DOHH2 (cell line): Measurements from ENCODE around the gene MAGIX.

Experiments
- H3F3A ChIP-seq: fragments of 200-600 bp; sonication (generic), shearing (Covaris generic); 2 replicates; pipeline ENCODE4 v1.6.0; 2016; ENCODE audit warnings: antibody characterized with exemption, mild to moderate bottlenecking; ENCODE audit not compliant: control insufficient read depth, insufficient read depth
- H3K27ac ChIP-seq: fragments of 200-600 bp; sonication (generic); 2 replicates; pipeline ENCODE4 v1.5.1; 2014; ENCODE audit warnings: low read depth, mild to moderate bottlenecking, low read length, moderate library complexity
- H3K27me3 ChIP-seq: fragments of 200-600 bp; sonication (generic); 2 replicates; pipeline ENCODE4 v1.6.1; 2014; ENCODE audit warnings: mild to moderate bottlenecking, low read length, mixed read lengths; ENCODE audit not compliant: control insufficient read depth
- H3K36me3 ChIP-seq: fragments of 200-600 bp; sonication (generic); 2 replicates; pipeline ENCODE4 v1.6.1; 2014; ENCODE audit warnings: mild to moderate bottlenecking, low read length, moderate library complexity, mixed read lengths; ENCODE audit not compliant: control insufficient read depth
- H3K4me1 ChIP-seq: fragments of 200-600 bp; sonication (generic); 2 replicates; pipeline ENCODE4 v1.6.1; 2014; ENCODE audit warnings: mild to moderate bottlenecking, low read length, mixed read lengths; ENCODE audit not compliant: control insufficient read depth
- H3K4me2 ChIP-seq: fragments of 200-600 bp; sonication (generic); 2 replicates; pipeline ENCODE4 v1.6.0; 2014; ENCODE audit warnings: mild to moderate bottlenecking, low read length, moderate library complexity
- H3K4me3 ChIP-seq: fragments of 200-600 bp; sonication (generic); 2 replicates; pipeline ENCODE4 v1.5.1; 2014; ENCODE audit warnings: mild to moderate bottlenecking, low read length, mixed read lengths
- H3K79me2 ChIP-seq: fragments of 200-600 bp; sonication (generic); 2 replicates; pipeline ENCODE4 v1.6.1; 2014; ENCODE audit warnings: mild to moderate bottlenecking, low read length, mixed read lengths; ENCODE audit not compliant: control insufficient read depth
- H3K9me2 ChIP-seq: fragments of 200-600 bp; sonication (generic); replicated peaks from 2 replicates; pipeline ENCODE4 v1.6.1; 2014; ENCODE audit warnings: mild to moderate bottlenecking, low read length, mixed read lengths; ENCODE audit not compliant: control insufficient read depth
- H3K9me3 ChIP-seq: fragments of 200-600 bp; sonication (generic); 2 replicates; pipeline ENCODE4 v1.6.1; 2014; ENCODE audit warnings: antibody characterized with exemption, low read length, mixed read lengths; ENCODE audit not compliant: control insufficient read depth, insufficient read depth
- H4K20me1 ChIP-seq: fragments of 200-600 bp; sonication (generic); 2 replicates; pipeline ENCODE4 v1.6.0; 2014; ENCODE audit warnings: low read depth, mild to moderate bottlenecking, antibody characterized with exemption, low read length, moderate library complexity; ENCODE audit not compliant: control insufficient read depth, insufficient read depth
- CTCF ChIP-seq: fragments of 200-600 bp; sonication (generic); IDR thresholded peaks from one replicate; pipeline ENCODE4 v1.5.1; 2014; ENCODE audit warnings: antibody characterized with exemption, mild to moderate bottlenecking, low read depth, low read length; ENCODE audit not compliant: poor library complexity, severe bottlenecking
- EZH2phosphoT487 ChIP-seq: fragments of 200-600 bp; sonication (generic); IDR thresholded peaks from 2 replicates; pipeline ENCODE4 v1.6.1; 2017; ENCODE audit warnings: borderline replicate concordance, mild to moderate bottlenecking, antibody characterized with exemption, low read length, moderate library complexity, mixed read lengths

The MAGIX gene

GRCh38 chrX:49212861-49213260, 50.3 kb downstream of the MAGIX start:
- Histone ChIP-seq H3K79me2 (no peaks in the 10 kb centered on the region), H3K27ac (no peak overlapping the region), H4K20me1 (no peaks in the 10 kb centered on the region), H3K9me2 (no peaks in the 10 kb centered on the region), H3K9me3 (no peaks in the 10 kb centered on the region), H3K4me1 (no peaks in the 10 kb centered on the region), H3K4me2 (no peak overlapping the region), H3F3A (no peaks in the 10 kb centered on the region), H3K4me3 (no peak overlapping the region), H3K27me3 (no peaks in the 10 kb centered on the region), H3K36me3 (no peaks in the 10 kb centered on the region)
- TF ChIP-seq EZH2phosphoT487 (no peak), CTCF (no peak)

GRCh38 chrX:49214416-49214815, 51.9 kb downstream of the MAGIX start:
- no peaks in the 10 kb centered on the region for H3K79me2 ChIP-seq
- no peaks in the 10 kb centered on the region for H3K9me2 ChIP-seq
- no peaks in the 10 kb centered on the region for H3F3A ChIP-seq
- no peak for TF ChIP-seq CTCF
- H3K4me3 ChIP-seq = no peak overlapping the region
- no peaks in the 10 kb centered on the region for H3K4me1 ChIP-seq
- no peak overlapping the region for H3K27ac ChIP-seq
- no peaks in the 10 kb centered on the region for H3K36me3 ChIP-seq
- H3K27me3 ChIP-seq = no peaks in the 10 kb centered on the region
- H4K20me1 ChIP-seq = no peaks in the 10 kb centered on the region
- H3K4me2 ChIP-seq = no peak overlapping the region
- no peaks in the 10 kb centered on the region for H3K9me3 ChIP-seq

GRCh38 chrX:49214996-49215526, 52.5 kb downstream of the MAGIX start:
- Histone ChIP-seq H3K27ac (no peak overlapping the region), H3K4me3 (no peak overlapping the region), H4K20me1 (no peaks in the 10 kb centered on the region), H3K36me3 (no peaks in the 10 kb centered on the region), H3K79me2 (no peaks in the 10 kb centered on the region), H3F3A (no peaks in the 10 kb centered on the region), H3K27me3 (no peaks in the 10 kb centered on the region), H3K4me2 (no peak overlapping the region), H3K4me1 (no peaks in the 10 kb centered on the region), H3K9me3 (no peaks in the 10 kb centered on the region), H3K9me2 (no peaks in the 10 kb centered on the region)
- TF ChIP-seq CTCF (no peak), EZH2phosphoT487 (no peak)
